ENCODE data around the gene VSNL1. TPM values are rescaled to one million over a fixed set of nuclear protein-coding genes. Genes with fewer than 3 reads are reported as not detected.

VSNL1 gene
- polyA plus RNA-seq, 1 of the 3 experiments (the other 2 are of a cell fraction), result 1.3 TPM

DNA sequence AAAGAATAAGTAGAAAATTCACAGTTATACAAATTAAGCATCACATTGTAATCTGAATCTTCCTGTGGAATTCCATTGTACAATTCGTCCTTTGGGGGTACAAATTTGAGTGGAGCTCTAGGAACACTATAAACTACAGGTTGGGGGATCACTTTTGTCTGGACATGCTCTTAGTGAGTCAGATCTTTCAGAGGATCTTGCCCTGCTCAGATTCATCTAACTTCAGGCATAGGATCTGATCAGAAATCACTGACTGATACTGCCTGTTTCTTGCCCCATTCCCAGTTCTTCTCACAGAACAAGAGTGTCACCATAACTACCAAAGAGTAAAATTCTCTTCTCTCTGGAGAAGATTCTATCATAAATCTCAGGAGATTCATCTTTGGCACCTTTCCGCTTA is 10.7 kb upstream of the VSNL1 start (continued):
- TF ChIP-seq RXRA (IDR thresholded peaks at IDR 0.05; ENCODE audit: borderline replicate concordance, low read depth), result no peak

DNA sequence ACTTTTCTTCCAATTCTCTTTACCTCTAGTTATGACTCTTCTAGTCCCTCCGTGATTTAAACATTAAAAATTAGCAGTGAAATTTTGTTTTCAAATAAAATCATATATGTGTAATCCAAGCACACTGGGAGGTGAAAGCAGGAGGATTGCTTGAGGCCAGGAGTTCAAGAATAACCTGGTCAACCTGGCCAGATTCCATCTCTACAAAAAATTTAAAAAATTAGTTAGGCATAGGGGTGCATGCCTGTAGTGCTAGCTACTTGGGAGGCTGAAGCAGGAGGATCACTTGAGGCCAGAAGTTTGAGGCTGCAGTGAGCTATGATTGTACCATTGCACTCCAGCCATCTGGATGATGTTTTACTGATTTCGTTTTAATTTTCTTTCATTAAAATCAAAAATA is 7.0 kb upstream of the VSNL1 start:
- Histone ChIP-seq H2AFZ (ENCODE audit: low read depth) (no peak overlapping the region), H3K27me3 (ENCODE audit: insufficient read depth) (peaks cover 5% of the 10 kb centered on the region; the same call in 1 of the 2 replicates), H3K79me2 (ENCODE audit: insufficient read depth) (no peaks in the 10 kb centered on the region), H3K4me2 (no peak overlapping the region), H3K9me2 (no peaks in the 10 kb centered on the region), H3K9me3 (no peaks in the 10 kb centered on the region), H4K20me1 (ENCODE audit: insufficient read depth) (no peaks in the 10 kb centered on the region), H3F3A (replicated peaks; ENCODE audit: insufficient read depth) (peaks cover 3% of the 10 kb centered on the region), H3K9ac (no peak overlapping the region), H3K36me3 (replicated peaks in 1 of 2; ENCODE audit: control insufficient read depth in 1 of 2, insufficient read depth in 2 of 2, low read length in 1 of 2) (no peaks in the 10 kb centered on the region), H3K27ac (ENCODE audit: low read depth in 2 of 2, low read length in 1 of 2) (no peak overlapping the region), H3K4me3 (ENCODE audit: low read depth in 2 of 2, low read length in 1 of 2) (no peak overlapping the region), H3K4me1 (ENCODE audit: control insufficient read depth in 1 of 2, insufficient read depth in 2 of 2, low read depth in 1 of 2, low read length in 1 of 2) (peaks cover 0 to 4% of the 10 kb centered on the region in 2 experiments; a peak in 1 of 4 replicates)
- DNase-seq, result no peak
- 27% methylated on average over 2 of the region's 2 CpGs for WGBS (ENCODE audit: low lambda C conversion rate)
- ChIA-PET POLR2A (no interaction called here), CTCF (no interaction called here)
- TF ChIP-seq POLR2AphosphoS5 (IDR thresholded peaks at IDR 0.05; ENCODE audit: low read depth, low read length) (no peak), FOXJ3 (CRISPR knock-in tag; IDR thresholded peaks at IDR 0.05) (no peak), RCOR1 (IDR thresholded peaks at IDR 0.05; ENCODE audit: low read length) (no peak), NFIC (IDR thresholded peaks at IDR 0.05; ENCODE audit: borderline replicate concordance) (no peak), SMC3 (IDR thresholded peaks at IDR 0.05; ENCODE audit: low read depth, low read length) (no peak), RAD21 (IDR thresholded peaks at IDR 0.05; ENCODE audit: low read length) (no peak), ELF1 (IDR thresholded peaks at IDR 0.05) (no peak), FOSL2 (IDR thresholded peaks at IDR 0.05; ENCODE audit: borderline replicate concordance, low read depth) (no peak), YY1 (IDR thresholded peaks at IDR 0.05; ENCODE audit: low read depth) (no peak), EZH2phosphoT487 (IDR thresholded peaks at IDR 0.05; ENCODE audit: borderline replicate concordance, low read depth) (no peak), CHD2 (IDR thresholded peaks at IDR 0.05; ENCODE audit: low read length, partially characterized antibody) (no peak), TEAD4 (IDR thresholded peaks at IDR 0.05; ENCODE audit: borderline replicate concordance, insufficient read depth) (no peak), GABPA (IDR thresholded peaks at IDR 0.05; ENCODE audit: low read depth) (no peak), MXI1 (IDR thresholded peaks at IDR 0.05; ENCODE audit: low read depth, low read length) (no peak), FOXM1 (IDR thresholded peaks at IDR 0.05; ENCODE audit: low read depth) (no peak), GATA2 (CRISPR knock-in tag; IDR thresholded peaks at IDR 0.05) (no peak), SIN3A (IDR thresholded peaks at IDR 0.05; ENCODE audit: borderline replicate concordance, low read depth, low read length) (no peak)
- TF ChIP-seq, protein P1, sequence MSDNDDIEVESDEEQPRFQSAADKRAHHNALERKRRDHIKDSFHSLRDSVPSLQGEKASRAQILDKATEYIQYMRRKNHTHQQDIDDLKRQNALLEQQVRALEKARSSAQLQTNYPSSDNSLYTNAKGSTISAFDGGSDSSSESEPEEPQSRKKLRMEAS (IDR thresholded peaks at IDR 0.05; ENCODE audit: low read depth), result no peak
- TF ChIP-seq, protein P2, sequence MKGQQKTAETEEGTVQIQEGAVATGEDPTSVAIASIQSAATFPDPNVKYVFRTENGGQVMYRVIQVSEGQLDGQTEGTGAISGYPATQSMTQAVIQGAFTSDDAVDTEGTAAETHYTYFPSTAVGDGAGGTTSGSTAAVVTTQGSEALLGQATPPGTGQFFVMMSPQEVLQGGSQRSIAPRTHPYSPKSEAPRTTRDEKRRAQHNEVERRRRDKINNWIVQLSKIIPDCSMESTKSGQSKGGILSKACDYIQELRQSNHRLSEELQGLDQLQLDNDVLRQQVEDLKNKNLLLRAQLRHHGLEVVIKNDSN (IDR thresholded peaks at IDR 0.05; ENCODE audit: borderline replicate concordance, low read depth), result no peak
- TF ChIP-seq, protein P3, sequence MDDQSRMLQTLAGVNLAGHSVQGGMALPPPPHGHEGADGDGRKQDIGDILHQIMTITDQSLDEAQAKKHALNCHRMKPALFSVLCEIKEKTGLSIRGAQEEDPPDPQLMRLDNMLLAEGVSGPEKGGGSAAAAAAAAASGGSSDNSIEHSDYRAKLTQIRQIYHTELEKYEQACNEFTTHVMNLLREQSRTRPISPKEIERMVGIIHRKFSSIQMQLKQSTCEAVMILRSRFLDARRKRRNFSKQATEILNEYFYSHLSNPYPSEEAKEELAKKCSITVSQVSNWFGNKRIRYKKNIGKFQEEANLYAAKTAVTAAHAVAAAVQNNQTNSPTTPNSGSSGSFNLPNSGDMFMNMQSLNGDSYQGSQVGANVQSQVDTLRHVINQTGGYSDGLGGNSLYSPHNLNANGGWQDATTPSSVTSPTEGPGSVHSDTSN (IDR thresholded peaks at IDR 0.05), result no peak

Data from SK-N-SH (cell line).